Parathyroid adenoma (tissue), 2 donors: Measurements from ENCODE around the gene ACTL6B.

Source experiments
- H2AFZ ChIP-seq: fragments of 300-600 bp; sonication (generic); one replicate; pipeline ENCODE4 v1.7.0; 2017; ENCODE audit warnings: antibody characterized with exemption, mild to moderate bottlenecking
- H3K27ac ChIP-seq: fragments of 300-600 bp; sonication (generic); one replicate; pipeline ENCODE4 v1.7.0; 2017
- H3K27me3 ChIP-seq: fragments of 300-600 bp; sonication (generic); one replicate; pipeline ENCODE4 v1.7.0; 2017; ENCODE audit warnings: low read length; ENCODE audit not compliant: control insufficient read depth, insufficient read depth
- H3K36me3 ChIP-seq: fragments of 300-600 bp; sonication (generic); one replicate; pipeline ENCODE4 v1.7.0; 2017; ENCODE audit warnings: low read length; ENCODE audit not compliant: control insufficient read depth, insufficient read depth
- H3K4me1 ChIP-seq: fragments of 300-600 bp; sonication (generic); one replicate; pipeline ENCODE4 v1.7.0; 2017; ENCODE audit warnings: control low read depth
- H3K4me2 ChIP-seq: fragments of 300-600 bp; sonication (generic); one replicate; pipeline ENCODE4 v1.7.0; 2017; ENCODE audit warnings: low read length
- H3K4me3 ChIP-seq: fragments of 300-600 bp; sonication (generic); one replicate; pipeline ENCODE4 v1.7.0; 2017; ENCODE audit warnings: low read depth, low read length
- H3K79me2 ChIP-seq: fragments of 300-600 bp; sonication (generic); one replicate; pipeline ENCODE4 v1.7.0; 2017; ENCODE audit warnings: control low read depth
- H3K9ac ChIP-seq: fragments of 300-600 bp; sonication (generic); one replicate; pipeline ENCODE4 v1.7.0; 2017; ENCODE audit warnings: mild to moderate bottlenecking
- H3K9me3 ChIP-seq: fragments of 300-600 bp; sonication (generic); one replicate; pipeline ENCODE4 v1.7.0; 2017; ENCODE audit warnings: low read length; ENCODE audit not compliant: control insufficient read depth
- TF ChIP-seq, protein P1 (sequence below): fragments of 300-600 bp; sonication (generic); IDR thresholded peaks from one replicate; pipeline ENCODE4 v1.7.0; 2017; ENCODE audit warnings: antibody characterized with exemption, mild to moderate bottlenecking
- donor health status: primary hyperparathyroidism.

The ACTL6B gene

DNA sequence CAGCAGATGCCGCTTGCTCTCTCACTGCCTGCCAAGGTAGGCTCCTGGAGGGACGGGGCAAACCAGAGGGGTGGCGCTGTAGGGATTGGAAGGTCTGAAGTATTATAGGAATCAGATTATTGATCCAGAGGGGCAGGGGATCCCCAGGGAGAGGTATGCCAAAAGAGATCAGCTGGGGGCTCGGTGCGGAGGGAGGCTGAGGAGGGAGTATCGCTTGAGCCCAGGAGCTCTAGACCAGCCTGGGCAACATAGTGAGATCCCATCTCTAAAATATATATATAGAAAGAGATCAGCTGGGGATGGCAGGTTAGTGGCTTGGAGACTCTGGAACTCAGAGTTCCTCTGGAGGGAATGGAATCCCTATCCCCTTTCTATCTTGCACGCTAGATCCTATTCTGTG is 61.1 kb downstream of the ACTL6B start:
- no peaks in the 10 kb centered on the region for H3K27me3 ChIP-seq
- no peak overlapping the region for H2AFZ ChIP-seq
- no peak overlapping the region for H3K27ac ChIP-seq
- H3K4me2 ChIP-seq = no peak overlapping the region
- TF ChIP-seq, protein P1, sequence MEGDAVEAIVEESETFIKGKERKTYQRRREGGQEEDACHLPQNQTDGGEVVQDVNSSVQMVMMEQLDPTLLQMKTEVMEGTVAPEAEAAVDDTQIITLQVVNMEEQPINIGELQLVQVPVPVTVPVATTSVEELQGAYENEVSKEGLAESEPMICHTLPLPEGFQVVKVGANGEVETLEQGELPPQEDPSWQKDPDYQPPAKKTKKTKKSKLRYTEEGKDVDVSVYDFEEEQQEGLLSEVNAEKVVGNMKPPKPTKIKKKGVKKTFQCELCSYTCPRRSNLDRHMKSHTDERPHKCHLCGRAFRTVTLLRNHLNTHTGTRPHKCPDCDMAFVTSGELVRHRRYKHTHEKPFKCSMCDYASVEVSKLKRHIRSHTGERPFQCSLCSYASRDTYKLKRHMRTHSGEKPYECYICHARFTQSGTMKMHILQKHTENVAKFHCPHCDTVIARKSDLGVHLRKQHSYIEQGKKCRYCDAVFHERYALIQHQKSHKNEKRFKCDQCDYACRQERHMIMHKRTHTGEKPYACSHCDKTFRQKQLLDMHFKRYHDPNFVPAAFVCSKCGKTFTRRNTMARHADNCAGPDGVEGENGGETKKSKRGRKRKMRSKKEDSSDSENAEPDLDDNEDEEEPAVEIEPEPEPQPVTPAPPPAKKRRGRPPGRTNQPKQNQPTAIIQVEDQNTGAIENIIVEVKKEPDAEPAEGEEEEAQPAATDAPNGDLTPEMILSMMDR = no peak
- no peak overlapping the region for H3K9ac ChIP-seq
- no peak overlapping the region for H3K4me3 ChIP-seq
- H3K4me1 ChIP-seq = no peaks in the 10 kb centered on the region
- no peaks in the 10 kb centered on the region for H3K79me2 ChIP-seq
- H3K9me3 ChIP-seq = no peaks in the 10 kb centered on the region
- no peaks in the 10 kb centered on the region for H3K36me3 ChIP-seq
